Neural cell (in vitro differentiated cells): Measurements from ENCODE around the gene FSTL5. TPM values are rescaled to one million over a fixed set of nuclear protein-coding genes. Genes with fewer than 3 reads are reported as not detected.

Experiments
- H2AFZ ChIP-seq: fragments of 200-600, 300-800 bp; sonication (generic), shearing (Covaris generic); 2 replicates; pipeline ENCODE4 v1.6.0; 2014; ENCODE audit warnings: low read depth, mild to moderate bottlenecking, antibody characterized with exemption, low read length, moderate library complexity
- H3F3A ChIP-seq: fragments of 200-600 bp; shearing (Covaris generic); 2 replicates; pipeline ENCODE4 v1.6.1; 2016; ENCODE audit warnings: mild to moderate bottlenecking, moderate library complexity, mixed read lengths, antibody characterized with exemption, low read length; ENCODE audit not compliant: insufficient read depth, poor library complexity, severe bottlenecking
- H3K27ac ChIP-seq: fragments of 200-600, 300-800 bp; sonication (generic), shearing (Covaris generic); 2 replicates; pipeline ENCODE4 v1.5.1; 2014; ENCODE audit warnings: mild to moderate bottlenecking, low read length, moderate library complexity
- H3K27me3 ChIP-seq: fragments of 300-800, 200-600 bp; sonication (generic), shearing (Covaris generic); 2 replicates; pipeline ENCODE4 v1.6.0; 2014; ENCODE audit warnings: mild to moderate bottlenecking, low read depth, low read length, moderate library complexity; ENCODE audit not compliant: insufficient read depth
- H3K36me3 ChIP-seq: fragments of 300-800, 200-600 bp; sonication (generic), shearing (Covaris generic); 2 replicates; pipeline ENCODE4 v1.5.1; 2014; ENCODE audit warnings: mild to moderate bottlenecking, antibody characterized with exemption, low read length, moderate library complexity; ENCODE audit not compliant: insufficient read depth
- H3K4me2 ChIP-seq: fragments of 300-800, 200-600 bp; sonication (generic), shearing (Covaris generic); 2 replicates; pipeline ENCODE4 v1.6.0; 2014; ENCODE audit warnings: mild to moderate bottlenecking, low read length
- H3K4me3 ChIP-seq: fragments of 300-800, 200-600 bp; sonication (generic), shearing (Covaris generic); 2 replicates; pipeline ENCODE4 v1.5.1; 2014; ENCODE audit warnings: mild to moderate bottlenecking, low read length, moderate library complexity
- H3K79me2 ChIP-seq: fragments of 200-600 bp; shearing (Covaris generic); replicated peaks from 2 replicates; pipeline ENCODE4 v1.6.0; 2014; ENCODE audit warnings: mild to moderate bottlenecking, low read length, moderate library complexity; ENCODE audit not compliant: insufficient read depth
- H3K9ac ChIP-seq: fragments of 300-800, 200-600 bp; sonication (generic), shearing (Covaris generic); 2 replicates; pipeline ENCODE4 v1.6.1; 2016; ENCODE audit warnings: mild to moderate bottlenecking, low read length, mixed read lengths
- H3K9me2 ChIP-seq: fragments of 200-600 bp; shearing (Covaris generic); 2 replicates; pipeline ENCODE4 v1.6.1; 2016; ENCODE audit warnings: mild to moderate bottlenecking, low read length, mixed read lengths; ENCODE audit not compliant: insufficient read depth
- H3K9me3 ChIP-seq: fragments of 200-600, 300-800 bp; sonication (generic), shearing (Covaris generic); 2 replicates; pipeline ENCODE4 v1.6.1; 2016; ENCODE audit warnings: mild to moderate bottlenecking, mixed run types, low read length, moderate library complexity, mixed read lengths
- H4K20me1 ChIP-seq: fragments of 200-600 bp; shearing (Covaris generic); 2 replicates; pipeline ENCODE4 v1.6.1; 2016; ENCODE audit warnings: mild to moderate bottlenecking, mixed run types; ENCODE audit not compliant: insufficient read depth
- EP300 ChIP-seq: fragments of 450-650 bp; conservative IDR thresholded peaks from 2 replicates; pipeline ENCODE4 v1.6.1; 2014; ENCODE audit warnings: antibody characterized with exemption, mild to moderate bottlenecking, moderate library complexity; ENCODE audit not compliant: poor library complexity, severe bottlenecking
- EZH2 ChIP-seq: fragments of 200-600, 300-800 bp; shearing (Covaris generic), sonication (generic); IDR thresholded peaks from 2 replicates; pipeline ENCODE4 v1.6.1; 2014; ENCODE audit warnings: antibody characterized with exemption, low read length, borderline replicate concordance, mild to moderate bottlenecking; ENCODE audit not compliant: insufficient read depth, poor library complexity, severe bottlenecking
- MXI1 ChIP-seq: fragments of 450-650 bp; conservative IDR thresholded peaks from 2 replicates; pipeline ENCODE4 v1.6.1; 2014; ENCODE audit warnings: antibody characterized with exemption, mild to moderate bottlenecking; ENCODE audit not compliant: poor library complexity, severe bottlenecking
- POLR2AphosphoS5 ChIP-seq: IDR thresholded peaks from 2 replicates; pipeline ENCODE4 v1.6.1; 2012
- RAD21 ChIP-seq: fragments of 450-650 bp; conservative IDR thresholded peaks from 2 replicates; pipeline ENCODE4 v1.6.1; 2014; ENCODE audit warnings: antibody characterized with exemption, mild to moderate bottlenecking, moderate library complexity
- SMC3 ChIP-seq: fragments of 450-650 bp; conservative IDR thresholded peaks from 2 replicates; pipeline ENCODE4 v1.6.1; 2014; ENCODE audit warnings: antibody characterized with exemption, mild to moderate bottlenecking, moderate library complexity; ENCODE audit not compliant: poor library complexity
- TAF1 ChIP-seq: IDR thresholded peaks from 2 replicates; pipeline ENCODE4 v1.6.1; 2012; ENCODE audit warnings: low read depth
- polyA plus RNA-seq: library from polyadenylated mRNA; depleted of rRNA; stranded (reverse); fragments of >200 nt; gene quantifications from 2 replicates; pipeline ENCODE4 v1.2.3, GENCODE V29; 2014
- TF ChIP-seq, protein P1 (sequence below): fragments of 450-650 bp; IDR thresholded peaks from 2 replicates; pipeline ENCODE4 v1.5.1; 2014; ENCODE audit warnings: antibody characterized with exemption, mild to moderate bottlenecking, moderate library complexity; ENCODE audit not compliant: poor library complexity, severe bottlenecking
- TF ChIP-seq, protein P2 (sequence below): IDR thresholded peaks from 2 replicates; pipeline ENCODE4 v1.6.1; 2012; ENCODE audit warnings: borderline replicate concordance

Gene FSTL5
- polyA plus RNA-seq, 1 donor from 2014 or later, result 6.8 TPM

DNA sequence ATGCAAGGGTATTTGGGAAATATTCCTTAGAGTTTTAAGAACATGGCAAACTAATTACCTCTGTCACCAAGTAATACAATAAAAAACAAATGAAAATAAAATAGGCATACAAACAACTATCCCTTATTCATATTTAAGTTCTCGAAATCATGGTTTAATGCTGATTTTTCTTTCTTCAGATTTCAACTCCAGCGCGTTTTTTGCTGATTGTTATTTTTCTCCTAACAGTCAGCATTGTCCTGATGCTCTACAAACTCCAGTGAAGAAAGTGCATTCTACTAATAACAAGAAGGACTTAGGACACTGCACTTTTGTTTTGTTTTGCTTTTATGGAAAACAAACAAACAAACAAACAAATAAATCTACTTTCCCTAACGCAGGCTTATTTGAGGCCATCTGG, 282.4 kb downstream of the FSTL5 start:
- no peaks in the 10 kb centered on the region for H3K36me3 ChIP-seq
- H3K4me2 ChIP-seq, result no peak overlapping the region
- H3K79me2 ChIP-seq, result no peaks in the 10 kb centered on the region
- H3K9ac ChIP-seq, result no peak overlapping the region
- H2AFZ ChIP-seq, result no peak overlapping the region
- no peaks in the 10 kb centered on the region for H3F3A ChIP-seq
- peaks cover 3% of the 10 kb centered on the region for H3K27me3 ChIP-seq
- H3K9me2 ChIP-seq, result no peaks in the 10 kb centered on the region
- H3K4me3 ChIP-seq, result no peak overlapping the region
- H3K27ac ChIP-seq, result no peak overlapping the region
- TF ChIP-seq TAF1 (no peak), EP300 (no peak), EZH2 (no peak), SMC3 (no peak), POLR2AphosphoS5 (no peak), MXI1 (no peak), RAD21 (no peak)
- TF ChIP-seq, protein P1, sequence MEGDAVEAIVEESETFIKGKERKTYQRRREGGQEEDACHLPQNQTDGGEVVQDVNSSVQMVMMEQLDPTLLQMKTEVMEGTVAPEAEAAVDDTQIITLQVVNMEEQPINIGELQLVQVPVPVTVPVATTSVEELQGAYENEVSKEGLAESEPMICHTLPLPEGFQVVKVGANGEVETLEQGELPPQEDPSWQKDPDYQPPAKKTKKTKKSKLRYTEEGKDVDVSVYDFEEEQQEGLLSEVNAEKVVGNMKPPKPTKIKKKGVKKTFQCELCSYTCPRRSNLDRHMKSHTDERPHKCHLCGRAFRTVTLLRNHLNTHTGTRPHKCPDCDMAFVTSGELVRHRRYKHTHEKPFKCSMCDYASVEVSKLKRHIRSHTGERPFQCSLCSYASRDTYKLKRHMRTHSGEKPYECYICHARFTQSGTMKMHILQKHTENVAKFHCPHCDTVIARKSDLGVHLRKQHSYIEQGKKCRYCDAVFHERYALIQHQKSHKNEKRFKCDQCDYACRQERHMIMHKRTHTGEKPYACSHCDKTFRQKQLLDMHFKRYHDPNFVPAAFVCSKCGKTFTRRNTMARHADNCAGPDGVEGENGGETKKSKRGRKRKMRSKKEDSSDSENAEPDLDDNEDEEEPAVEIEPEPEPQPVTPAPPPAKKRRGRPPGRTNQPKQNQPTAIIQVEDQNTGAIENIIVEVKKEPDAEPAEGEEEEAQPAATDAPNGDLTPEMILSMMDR, result no peak
- TF ChIP-seq, protein P2, sequence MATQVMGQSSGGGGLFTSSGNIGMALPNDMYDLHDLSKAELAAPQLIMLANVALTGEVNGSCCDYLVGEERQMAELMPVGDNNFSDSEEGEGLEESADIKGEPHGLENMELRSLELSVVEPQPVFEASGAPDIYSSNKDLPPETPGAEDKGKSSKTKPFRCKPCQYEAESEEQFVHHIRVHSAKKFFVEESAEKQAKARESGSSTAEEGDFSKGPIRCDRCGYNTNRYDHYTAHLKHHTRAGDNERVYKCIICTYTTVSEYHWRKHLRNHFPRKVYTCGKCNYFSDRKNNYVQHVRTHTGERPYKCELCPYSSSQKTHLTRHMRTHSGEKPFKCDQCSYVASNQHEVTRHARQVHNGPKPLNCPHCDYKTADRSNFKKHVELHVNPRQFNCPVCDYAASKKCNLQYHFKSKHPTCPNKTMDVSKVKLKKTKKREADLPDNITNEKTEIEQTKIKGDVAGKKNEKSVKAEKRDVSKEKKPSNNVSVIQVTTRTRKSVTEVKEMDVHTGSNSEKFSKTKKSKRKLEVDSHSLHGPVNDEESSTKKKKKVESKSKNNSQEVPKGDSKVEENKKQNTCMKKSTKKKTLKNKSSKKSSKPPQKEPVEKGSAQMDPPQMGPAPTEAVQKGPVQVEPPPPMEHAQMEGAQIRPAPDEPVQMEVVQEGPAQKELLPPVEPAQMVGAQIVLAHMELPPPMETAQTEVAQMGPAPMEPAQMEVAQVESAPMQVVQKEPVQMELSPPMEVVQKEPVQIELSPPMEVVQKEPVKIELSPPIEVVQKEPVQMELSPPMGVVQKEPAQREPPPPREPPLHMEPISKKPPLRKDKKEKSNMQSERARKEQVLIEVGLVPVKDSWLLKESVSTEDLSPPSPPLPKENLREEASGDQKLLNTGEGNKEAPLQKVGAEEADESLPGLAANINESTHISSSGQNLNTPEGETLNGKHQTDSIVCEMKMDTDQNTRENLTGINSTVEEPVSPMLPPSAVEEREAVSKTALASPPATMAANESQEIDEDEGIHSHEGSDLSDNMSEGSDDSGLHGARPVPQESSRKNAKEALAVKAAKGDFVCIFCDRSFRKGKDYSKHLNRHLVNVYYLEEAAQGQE, result no peak
- no peaks in the 10 kb centered on the region for H3K9me3 ChIP-seq
- no peaks in the 10 kb centered on the region for H4K20me1 ChIP-seq

DNA sequence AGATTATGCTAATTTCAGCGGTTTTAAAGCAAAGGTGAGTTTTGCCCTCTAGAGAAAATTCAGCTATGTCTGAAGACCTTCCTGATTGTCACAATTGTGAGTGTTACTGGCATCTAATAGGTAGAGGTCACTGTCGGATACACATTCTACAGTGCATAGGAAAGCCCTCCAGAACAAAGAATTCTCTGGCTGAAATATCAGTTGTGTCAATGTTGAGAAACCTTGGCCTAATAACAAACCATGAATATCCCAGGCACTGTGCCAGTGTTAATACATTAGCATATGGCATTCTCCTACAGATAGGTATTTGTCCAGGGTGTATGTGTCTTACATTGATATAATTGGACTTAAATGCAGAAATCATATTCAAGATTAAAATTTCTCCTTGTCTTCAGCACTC, 294.3 kb downstream of the FSTL5 start:
- H3K27ac ChIP-seq, result no peak overlapping the region
- H2AFZ ChIP-seq, result no peak overlapping the region
- H4K20me1 ChIP-seq, result no peaks in the 10 kb centered on the region
- no peaks in the 10 kb centered on the region for H3K36me3 ChIP-seq
- H3K9me2 ChIP-seq, result no peaks in the 10 kb centered on the region
- H3K4me3 ChIP-seq, result no peak overlapping the region
- H3K79me2 ChIP-seq, result no peaks in the 10 kb centered on the region
- no peak overlapping the region for H3K9ac ChIP-seq
- no peaks in the 10 kb centered on the region for H3K9me3 ChIP-seq
- no peak overlapping the region for H3K4me2 ChIP-seq
- no peaks in the 10 kb centered on the region for H3F3A ChIP-seq
- TF ChIP-seq EZH2, result no peak
- TF ChIP-seq MXI1, result no peak
- no peak for TF ChIP-seq TAF1
- no peak for TF ChIP-seq SMC3
- H3K27me3 ChIP-seq, result peaks cover 3% of the 10 kb centered on the region

DNA sequence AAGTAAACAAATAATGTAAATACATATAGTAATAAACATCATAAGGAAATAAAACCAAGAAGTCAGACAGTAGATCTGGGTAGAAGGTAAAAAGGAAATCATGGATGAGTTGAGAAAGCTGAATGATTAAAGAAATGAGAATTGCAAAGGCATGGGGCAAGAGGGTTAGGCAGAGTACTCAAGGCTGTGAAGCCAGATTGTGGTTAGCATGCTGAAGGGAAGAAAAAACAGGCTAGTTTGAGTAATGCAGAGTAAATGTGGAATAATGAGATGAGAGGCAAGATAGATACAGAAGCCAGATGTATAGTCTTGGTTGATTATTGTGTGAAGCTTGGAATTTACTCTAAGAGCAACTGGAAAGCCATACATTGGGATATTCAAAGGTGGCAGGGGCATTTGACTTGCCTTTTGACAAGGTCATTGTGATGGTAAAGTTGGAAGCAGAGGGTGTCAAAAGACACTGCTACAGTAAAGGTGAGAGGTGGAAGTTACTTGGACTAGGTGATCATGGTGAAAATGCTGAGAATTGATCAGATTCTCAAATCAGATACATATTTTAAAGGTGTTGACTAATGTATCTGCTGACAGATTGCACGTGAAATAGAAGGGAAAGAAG, 307.0 kb downstream of the FSTL5 start:
- H2AFZ ChIP-seq, result no peak overlapping the region
- no peaks in the 10 kb centered on the region for H3K9me3 ChIP-seq
- no peaks in the 10 kb centered on the region for H3K27me3 ChIP-seq
- H3K4me3 ChIP-seq, result no peak overlapping the region
- H3K4me2 ChIP-seq, result no peak overlapping the region
- H3K36me3 ChIP-seq, result no peaks in the 10 kb centered on the region
- TF ChIP-seq EP300, result no peak
- no peak for TF ChIP-seq EZH2
- TF ChIP-seq, protein P2, result no peak
- TF ChIP-seq, protein P1, result no peak
- TF ChIP-seq RAD21, result no peak
- TF ChIP-seq SMC3, result no peak
- TF ChIP-seq MXI1, result no peak
- no peak for TF ChIP-seq POLR2AphosphoS5
- no peak for TF ChIP-seq TAF1
- no peaks in the 10 kb centered on the region for H4K20me1 ChIP-seq
- H3K9me2 ChIP-seq, result no peaks in the 10 kb centered on the region
- H3K27ac ChIP-seq, result no peak overlapping the region
- H3K79me2 ChIP-seq, result no peaks in the 10 kb centered on the region
- no peaks in the 10 kb centered on the region for H3F3A ChIP-seq
- no peak overlapping the region for H3K9ac ChIP-seq
